Activated CD4-positive, alpha-beta T cell treated with anti-CD3 and anti-CD28 coated beads, Interleukin-2, Interleukin-6, amounts not matched to agents 100 ng/mL and 50 ng/mL, durations not matched to agents 16 hours and 8 hours (primary cell): ENCODE data around the gene MTMR11.
"Not testable (repeated sequence)": the region's sequence is repeated elsewhere in the genome, so short reads cannot be mapped to it uniquely, and the experiment has no call there.

Experiments
- DNase-seq: peaks from one replicate; pipeline ENCODE4 v3.0.0-alpha.2; 2020

The MTMR11 gene

GRCh38 chr1:149936170-149936991 lies at the start of gene MTMR11:
Gene MTMR11, minus strand, starts transcription at chr1:149936879. Its CDS starts 232 bp downstream, at chr1:149936647.
- DNase-seq = no peak

- DNase-seq = no peak
Measured at GRCh38 chr1:149979972-149980540, 43.4 kb upstream of the MTMR11 start.

- no peak for DNase-seq
Measured at GRCh38 chr1:149979245-149979971, 42.7 kb upstream of the MTMR11 start.

GRCh38 chr1:149978547-149979023 lies 41.9 kb upstream of the MTMR11 start:
- no peak for DNase-seq

- DNase-seq = no peak
Measured at GRCh38 chr1:149977345-149977744, 40.7 kb upstream of the MTMR11 start.

GRCh38 chr1:149972547-149972946 lies 35.9 kb upstream of the MTMR11 start:
- DNase-seq = no peak

- no peak for DNase-seq
Measured at GRCh38 chr1:149967646-149968045, 31.0 kb upstream of the MTMR11 start.

GRCh38 chr1:149967041-149967440 lies 30.4 kb upstream of the MTMR11 start:
- no peak for DNase-seq

- no peak for DNase-seq
Measured at GRCh38 chr1:149966405-149966804, 29.7 kb upstream of the MTMR11 start.

GRCh38 chr1:149965440-149965839 lies 28.8 kb upstream of the MTMR11 start:
- DNase-seq = peak; percentile 20

GRCh38 chr1:149963358-149963757 lies 26.7 kb upstream of the MTMR11 start:
- no peak for DNase-seq

- DNase-seq = no peak
Measured at GRCh38 chr1:149962736-149963135, 26.1 kb upstream of the MTMR11 start.

- DNase-seq = peak; percentile 71
Measured at GRCh38 chr1:149962039-149962647, 25.5 kb upstream of the MTMR11 start.

- not testable (repeated sequence) for DNase-seq
Measured at GRCh38 chr1:149957548-149957947, 20.9 kb upstream of the MTMR11 start.

GRCh38 chr1:149949911-149950310 lies 13.2 kb upstream of the MTMR11 start:
- DNase-seq = no peak

- DNase-seq = no peak
Measured at GRCh38 chr1:149945206-149945605, 8.5 kb upstream of the MTMR11 start.

GRCh38 chr1:149942885-149943284 lies 6.2 kb upstream of the MTMR11 start:
- no peak for DNase-seq

GRCh38 chr1:149942207-149942606 lies 5.5 kb upstream of the MTMR11 start:
- no peak for DNase-seq

GRCh38 chr1:149940427-149940826 lies 3.7 kb upstream of the MTMR11 start:
- DNase-seq = no peak

GRCh38 chr1:149938668-149939003 lies 2.0 kb upstream of the MTMR11 start:
- not testable (repeated sequence) for DNase-seq

- DNase-seq = peak; percentile 39
Measured at GRCh38 chr1:149937759-149938158, 1.1 kb upstream of the MTMR11 start.

- DNase-seq = peak; percentile 11
Measured at GRCh38 chr1:149936992-149937705, 470 bp upstream of the MTMR11 start.

- DNase-seq = no peak
Measured at GRCh38 chr1:149934356-149934755, 2.3 kb downstream of the MTMR11 start.
